Fibroblast of skin of left quadriceps (primary cell): Measurements from ENCODE around the gene CBX6.

Source experiments
- DNase-seq, 2 experiments: peaks; one replicate each; pipeline ENCODE4 v3.0.0-alpha.2; 2013; ENCODE audit warnings: low read depth in 2 of 2

CBX6 gene

DNA sequence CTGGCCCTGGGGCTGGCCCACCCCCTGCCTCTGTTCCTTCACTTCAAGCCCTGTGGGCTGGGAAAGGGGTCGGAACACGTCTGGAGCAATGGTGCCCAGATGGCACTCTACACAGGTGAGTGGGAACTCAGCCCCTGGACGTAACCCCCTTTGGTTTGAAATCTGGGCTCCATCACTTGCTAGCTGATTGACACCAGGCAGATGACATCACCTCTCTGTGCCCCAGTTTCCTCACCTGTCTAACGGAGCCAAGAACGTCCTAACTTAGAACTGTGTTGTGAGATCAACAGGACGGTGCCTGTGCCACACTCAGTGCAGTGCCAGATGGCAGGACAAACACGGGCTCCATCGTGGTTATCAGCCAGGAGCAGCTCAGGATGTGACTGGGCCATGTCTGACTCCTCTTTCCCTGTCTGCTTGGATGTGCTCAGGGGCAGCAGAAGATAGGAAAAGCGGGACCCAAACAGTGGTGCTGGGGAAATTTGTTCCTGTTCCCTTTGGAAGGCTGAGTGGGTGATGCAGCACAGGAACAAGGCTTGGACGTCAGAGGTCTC, 52.6 kb downstream of the CBX6 start:
- no peak for DNase-seq

DNA sequence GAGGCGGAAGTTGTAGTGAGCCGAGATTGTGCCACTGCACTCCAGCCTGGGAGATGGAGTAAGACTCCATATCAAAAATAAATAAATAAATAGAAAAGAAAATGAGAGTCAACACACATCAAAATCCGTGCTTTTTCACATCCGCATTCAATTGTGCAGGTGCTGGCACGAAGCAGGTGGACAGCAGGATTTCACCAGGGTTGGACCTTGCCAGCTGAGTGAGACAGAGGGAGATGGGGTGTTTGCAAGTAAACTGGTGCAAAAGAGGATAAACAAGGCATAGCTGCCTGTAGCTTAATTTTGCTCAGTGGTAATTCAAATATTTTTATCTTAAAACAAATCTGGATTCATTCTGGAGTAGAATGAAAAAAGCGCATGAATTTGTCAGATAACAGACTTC, 54.8 kb downstream of the CBX6 start:
- no peak for DNase-seq

DNA sequence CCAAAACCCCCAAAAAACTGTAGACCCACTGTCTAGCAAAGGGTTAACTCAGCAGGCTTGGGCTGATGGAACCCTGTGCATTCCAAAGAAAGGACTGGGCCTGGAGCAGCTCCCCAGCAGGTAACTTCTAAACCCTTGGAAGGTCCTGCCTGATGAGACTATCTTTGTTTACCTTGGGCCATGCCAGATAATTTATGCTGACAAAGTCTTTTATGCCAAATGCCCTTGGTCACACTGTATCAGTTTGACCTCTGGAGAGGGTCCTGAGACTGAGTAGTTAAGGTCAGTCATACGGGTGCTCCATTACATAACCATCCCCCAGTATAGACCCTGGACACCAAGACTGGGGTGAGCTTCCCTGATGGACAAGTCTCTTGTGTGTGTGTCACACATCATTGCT, 56.2 kb downstream of the CBX6 start:
- no peak for DNase-seq
